HG02759 (cell line): ENCODE measurements around the gene ZMAT3.
"Not testable (repeated sequence)": the region's sequence is repeated elsewhere in the genome, so short reads cannot be mapped to it uniquely, and the experiment has no call there.

Experiments used
- ATAC-seq: cut with Tn5 transposase; IDR thresholded peaks from one replicate; pipeline ENCODE4 v1.9.1; 2021; ENCODE audit warnings: mild to moderate bottlenecking, moderate library complexity; ENCODE audit not compliant: unreplicated experiment

The ZMAT3 gene

GRCh38 chr3:179069762-179070390 lies 1.7 kb downstream of the ZMAT3 start:
- no peak for ATAC-seq

DNA sequence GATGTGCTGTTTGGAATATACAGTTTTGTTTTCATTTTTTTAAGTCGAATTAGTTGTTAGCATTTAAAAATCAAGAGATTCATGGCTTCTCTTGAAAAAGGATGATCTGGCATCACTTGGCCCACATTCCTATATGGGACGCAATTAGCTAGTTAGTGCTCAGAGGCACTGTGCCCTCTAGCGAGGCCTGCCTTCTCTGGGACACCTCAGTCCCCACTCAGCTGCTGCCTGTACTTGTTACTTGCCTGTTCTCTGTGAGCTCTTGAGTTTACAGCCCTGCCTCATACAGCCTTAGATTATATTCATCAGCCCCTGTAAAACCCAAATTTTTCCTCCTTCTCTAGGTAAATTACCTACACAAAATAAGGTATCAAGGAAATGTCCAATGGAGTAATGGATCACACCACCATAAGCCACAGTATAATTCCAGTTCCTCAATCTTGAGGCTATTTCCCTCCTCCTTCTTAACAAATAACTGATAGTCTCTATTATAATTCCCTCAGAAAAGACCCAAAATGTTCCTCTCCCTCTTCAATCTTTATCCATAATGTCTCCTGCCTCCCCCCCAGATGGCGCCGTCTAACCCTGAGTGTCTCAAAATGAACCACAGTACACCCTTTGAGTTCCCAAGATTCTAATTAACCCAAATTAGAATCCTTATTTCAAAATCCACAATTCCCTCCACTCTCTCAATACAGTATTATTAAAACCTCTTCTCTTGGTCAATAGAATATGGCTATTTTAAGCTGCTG lies 2.7 kb downstream of the ZMAT3 start:
- ATAC-seq = no peak

DNA sequence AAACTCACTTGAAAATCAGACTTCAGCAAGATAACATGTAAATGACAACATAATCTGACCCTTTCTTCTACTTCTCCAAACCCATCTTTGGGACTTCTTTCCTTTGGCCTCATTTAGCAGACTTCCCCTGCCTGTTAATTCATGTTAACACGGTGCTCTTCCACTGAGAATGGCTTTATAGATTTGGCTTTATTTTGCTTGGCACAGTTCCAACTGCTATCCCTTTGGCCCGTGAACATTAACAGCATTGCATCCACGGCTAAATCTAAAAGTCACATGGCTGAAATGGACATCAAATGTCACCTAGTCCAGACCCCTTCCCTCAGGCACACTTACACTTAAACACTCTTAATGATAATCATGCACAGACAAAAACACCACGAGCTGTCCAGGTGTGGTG lies 3.8 kb downstream of the ZMAT3 start:
- no peak for ATAC-seq

- no peak for ATAC-seq
These were observed 4.3 kb downstream of the ZMAT3 start for GRCh38 chr3:179067291-179067690.

GRCh38 chr3:179063945-179064560 lies 7.6 kb downstream of the ZMAT3 start:
- ATAC-seq = no peak

DNA sequence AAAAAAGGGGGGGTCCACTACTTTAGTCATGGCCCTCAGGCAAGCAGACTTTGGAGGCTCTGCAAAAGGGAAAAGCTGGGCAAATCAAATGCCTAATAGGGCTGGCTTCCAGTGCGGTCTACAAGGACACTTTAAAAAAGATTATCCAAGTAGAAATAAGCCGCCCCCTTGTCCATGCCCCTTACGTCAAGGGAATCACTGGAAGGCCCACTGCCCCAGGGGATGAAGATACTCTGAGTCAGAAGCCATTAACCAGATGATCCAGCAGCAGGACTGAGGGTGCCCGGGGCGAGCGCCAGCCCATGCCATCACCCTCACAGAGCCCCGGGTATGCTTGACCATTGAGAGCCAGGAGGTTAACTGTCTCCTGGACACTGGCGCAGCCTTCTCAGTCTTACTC lies 15.3 kb downstream of the ZMAT3 start:
- ATAC-seq = no peak

DNA sequence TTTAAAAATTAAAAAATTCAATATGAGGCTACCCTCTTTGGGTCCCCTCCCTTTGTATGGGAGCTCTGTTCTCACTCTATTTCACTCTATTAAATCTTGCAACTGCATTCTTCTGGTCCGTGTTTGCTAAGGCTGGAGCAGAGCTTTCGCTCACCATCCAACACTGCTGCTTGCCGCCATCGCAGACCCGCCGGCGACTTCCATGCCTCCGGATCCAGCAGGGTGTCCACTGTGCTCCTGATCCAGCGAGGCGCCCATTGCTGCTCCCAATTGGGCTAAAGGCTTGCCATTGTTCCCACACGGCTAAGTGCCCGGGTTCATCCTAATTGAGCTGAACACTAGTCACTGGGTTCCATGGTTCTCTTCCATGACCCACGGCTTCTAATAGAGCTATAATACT lies 17.0 kb downstream of the ZMAT3 start:
- ATAC-seq = not testable (repeated sequence)

GRCh38 chr3:179046497-179047353 lies 24.9 kb downstream of the ZMAT3 start:
- peak; percentile 89 for ATAC-seq

- peak; percentile 54 for ATAC-seq
These were observed 25.7 kb downstream of the ZMAT3 start for GRCh38 chr3:179045719-179046402.

DNA sequence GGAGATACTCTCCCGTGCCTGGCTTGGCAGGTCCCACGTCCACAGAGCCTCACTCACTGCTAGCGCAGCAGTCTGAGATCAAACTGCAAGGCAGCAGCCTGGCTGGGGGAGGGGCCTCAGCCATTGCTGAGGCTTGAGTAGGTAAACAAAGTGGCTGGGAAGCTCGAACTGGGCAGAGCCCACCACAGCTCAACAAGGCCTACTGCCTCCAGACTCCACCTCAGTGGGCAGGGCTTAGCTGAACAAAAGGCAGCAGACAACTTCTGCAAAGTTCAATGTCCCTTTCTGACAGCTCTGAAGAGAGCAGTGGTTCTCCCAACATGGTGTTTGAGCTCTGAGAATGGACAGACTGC lies 32.7 kb downstream of the ZMAT3 start:
- not testable (repeated sequence) for ATAC-seq

DNA sequence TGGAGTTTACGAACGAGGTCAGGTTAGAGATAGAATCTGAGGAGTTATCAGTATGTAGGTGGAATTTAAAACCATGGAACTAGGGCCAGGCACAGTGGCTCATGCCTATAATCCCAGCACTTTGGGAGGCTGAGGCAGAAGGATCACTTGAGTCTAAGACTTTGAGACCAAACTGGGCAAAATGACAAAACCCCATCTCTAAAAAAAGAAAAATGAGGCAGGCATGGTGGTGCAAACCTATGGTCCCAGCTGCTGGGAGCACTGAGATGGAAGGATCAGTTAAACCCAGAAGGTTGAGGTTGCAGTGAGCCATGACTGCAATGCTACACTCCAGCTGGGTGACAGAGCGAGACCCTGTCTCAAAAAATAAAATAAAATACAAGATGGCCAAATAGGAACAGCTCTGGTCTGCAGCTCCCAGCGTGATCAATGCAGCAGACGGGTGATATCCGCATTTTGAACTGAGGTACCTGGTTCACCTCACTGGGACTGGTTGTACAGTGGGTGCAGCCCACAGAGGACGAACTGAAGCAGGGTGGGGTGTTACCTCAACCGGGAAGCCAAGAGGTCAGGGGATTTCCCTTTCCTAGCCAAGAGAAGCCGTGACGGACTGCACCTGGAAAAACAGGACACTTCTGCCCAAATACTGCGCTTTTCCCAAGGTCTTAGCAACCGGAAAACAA lies 33.3 kb downstream of the ZMAT3 start:
- no peak for ATAC-seq

DNA sequence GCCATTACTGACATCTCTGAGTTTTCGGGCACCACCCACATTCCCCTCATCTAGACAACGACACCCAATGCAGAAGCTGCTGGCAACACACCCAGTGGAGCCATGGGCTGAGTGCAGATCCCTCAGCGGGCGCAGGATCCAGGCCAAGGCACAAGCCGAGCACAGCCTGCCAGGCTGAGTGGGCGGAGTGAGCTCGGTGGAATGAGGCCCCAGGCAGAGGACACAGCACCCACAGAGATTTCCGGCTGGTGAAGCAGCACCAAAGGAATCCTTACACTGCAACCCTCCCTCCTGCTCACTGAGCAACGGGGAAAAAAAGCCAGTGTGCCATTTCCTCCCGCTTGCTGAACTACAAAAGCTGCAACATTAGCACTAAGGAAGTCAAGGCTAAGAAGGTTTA lies 34.3 kb downstream of the ZMAT3 start:
- no peak for ATAC-seq

GRCh38 chr3:179036626-179037300 lies 34.8 kb downstream of the ZMAT3 start:
- no peak for ATAC-seq

DNA sequence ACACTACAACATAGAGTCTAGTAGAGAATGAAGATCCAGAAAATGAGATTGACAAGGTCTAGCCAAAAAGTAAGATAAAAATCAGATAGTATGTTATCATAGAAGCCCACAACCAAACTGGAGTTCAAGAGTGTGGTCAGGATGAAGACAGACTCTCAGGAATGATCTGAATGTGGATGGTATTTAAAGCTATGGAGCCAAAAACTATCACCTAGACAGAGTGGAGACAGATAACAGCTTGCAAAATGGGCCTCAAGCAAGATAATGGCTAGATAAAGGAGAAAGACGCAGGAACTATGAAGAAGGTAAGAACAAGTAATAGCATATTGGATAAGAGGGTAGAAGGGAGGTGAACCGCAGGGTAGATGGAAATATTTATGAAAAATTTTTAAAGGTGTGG lies 35.4 kb downstream of the ZMAT3 start:
- no peak for ATAC-seq

DNA sequence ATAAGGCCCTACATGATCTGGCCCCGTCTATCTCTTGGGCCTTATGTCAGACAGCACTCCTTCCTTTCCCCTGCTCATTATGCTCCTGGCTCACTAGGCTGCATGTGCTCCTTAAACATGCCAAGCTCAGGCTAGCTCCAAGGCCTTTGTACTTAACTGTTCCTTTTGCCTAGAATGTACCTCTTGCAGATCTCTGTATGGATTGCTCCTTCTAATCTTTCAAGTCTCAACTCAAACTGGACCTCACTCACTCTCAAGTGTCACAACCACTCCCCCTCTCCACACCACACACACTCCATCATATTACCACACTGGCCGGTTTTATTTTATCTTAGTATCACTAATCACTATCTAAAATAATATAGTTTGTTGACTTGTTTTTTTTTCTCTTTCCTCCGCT lies 36.4 kb downstream of the ZMAT3 start:
- no peak for ATAC-seq

DNA sequence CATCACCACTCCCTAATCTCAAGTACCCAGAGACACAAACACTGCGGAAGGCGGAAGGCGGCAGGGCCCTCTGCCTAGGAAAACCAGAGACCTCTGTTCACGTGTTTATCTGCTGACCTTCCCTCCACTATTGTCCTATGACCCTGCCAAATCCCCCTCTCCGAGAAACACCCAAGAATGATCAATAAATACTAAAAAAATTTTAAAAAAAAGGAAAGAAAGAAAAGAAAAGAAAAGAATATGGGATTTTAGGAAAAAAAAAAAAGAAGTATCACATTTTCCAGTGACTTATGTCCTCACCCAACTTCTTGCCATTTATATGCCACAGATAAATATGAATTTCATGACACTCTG lies 38.3 kb downstream of the ZMAT3 start:
- ATAC-seq = not testable (repeated sequence)

GRCh38 chr3:179032454-179033303 lies 38.9 kb downstream of the ZMAT3 start:
- not testable (repeated sequence) for ATAC-seq

DNA sequence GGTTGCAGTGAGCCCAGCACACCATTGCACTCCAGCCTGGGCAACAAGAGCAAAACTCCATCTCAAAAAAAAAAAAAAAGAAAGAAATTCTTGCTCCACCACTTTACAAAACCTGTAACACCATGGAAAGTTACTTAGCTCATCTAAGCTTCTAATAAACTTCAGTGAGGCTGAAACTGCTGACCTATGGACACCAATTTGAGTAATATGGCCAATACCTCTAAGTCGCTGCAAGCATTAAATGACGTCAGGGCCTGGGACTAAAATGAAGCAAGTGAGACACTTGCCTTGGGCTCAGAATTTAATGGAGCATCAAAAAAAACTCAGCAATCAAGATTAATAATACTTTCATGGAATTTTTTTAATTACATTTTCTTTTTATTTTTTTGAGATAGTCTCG lies 42.5 kb downstream of the ZMAT3 start:
- no peak for ATAC-seq

DNA sequence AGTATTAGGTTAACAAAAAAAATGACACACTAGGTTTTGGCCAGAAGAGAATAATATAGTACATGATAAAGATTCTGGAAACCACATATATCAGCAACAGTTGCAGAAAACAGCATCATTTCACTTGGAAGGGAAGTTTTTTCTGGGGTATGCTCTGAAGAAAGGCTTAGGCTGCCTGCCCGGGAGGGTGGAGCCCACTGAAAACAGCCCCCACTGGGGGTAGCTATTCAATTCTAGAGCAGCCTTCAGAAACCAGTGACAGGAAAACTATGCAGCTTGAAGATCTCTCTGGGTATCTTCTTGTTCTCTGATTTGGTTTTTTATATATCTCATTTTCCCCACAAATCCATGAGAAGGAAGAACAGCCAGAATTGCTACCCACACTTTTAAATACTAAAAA lies 43.2 kb downstream of the ZMAT3 start:
- no peak for ATAC-seq
